Bladder microvascular endothelial cell (primary cell): ENCODE data around the gene MEGF6. TPM values are rescaled to one million over a fixed set of nuclear protein-coding genes. Genes with fewer than 3 reads are reported as not detected.

Experiments used
- total RNA-seq: library from RNA; depleted of rRNA; stranded (reverse); fragments of >200 nt; gene quantifications from 2 replicates; pipeline ENCODE4 v1.2.3, GENCODE V29; 2014

The MEGF6 gene
- total RNA-seq: 30.8 and 274 TPM in 2 replicates

GRCh38 chr1:3611170-3612019 lies at the start of gene MEGF6:
Gene MEGF6 (minus strand): TSS chr1:3611508. CDS start chr1:3611268, 240 bp downstream.

GRCh38 chr1:3651930-3652547 lies 40.7 kb upstream of the MEGF6 start, which contains the start of gene TP73:
Gene TP73 (plus strand): TSS chr1:3652516. CDS start chr1:3682366, 29,850 bp downstream.

GRCh38 chr1:3649342-3650247 lies 38.3 kb upstream of the MEGF6 start, which contains the start of gene WRAP73:
Gene WRAP73 (minus strand): TSS chr1:3650103. CDS start chr1:3649999, 104 bp downstream.

GRCh38 chr1:3624200-3625136 lies 13.2 kb upstream of the MEGF6 start, which contains the start of gene TPRG1L:
Gene TPRG1L (plus strand): TSS chr1:3625015. CDS start chr1:3625073, 58 bp downstream.

GRCh38 chr1:3453891-3454810 lies 157.2 kb downstream of the MEGF6 start, which contains the start of gene ARHGEF16:
Gene ARHGEF16 (plus strand): TSS chr1:3454665. CDS start chr1:3463085, 8,420 bp downstream.

Other genes with a start within 250 kb of the MEGF6 start
- 0.81 and 0.94 TPM in 2 replicates for gene ARHGEF16, start 156.8 kb downstream of the MEGF6 start, total RNA-seq
- gene TPRG1L, start 13.5 kb upstream of the MEGF6 start, total RNA-seq: 28.2 and 37.4 TPM in 2 replicates
- gene WRAP73, start 38.6 kb upstream of the MEGF6 start, total RNA-seq: 14.9 and 25.6 TPM in 2 replicates
- under 0.01 and 0.13 TPM in 2 replicates for gene TP73, start 41.0 kb upstream of the MEGF6 start, total RNA-seq
- not detected in 2 replicates for gene CCDC27, start 140.9 kb upstream of the MEGF6 start, total RNA-seq
- gene SMIM1, start 161.2 kb upstream of the MEGF6 start, total RNA-seq: 0.44 and 0.49 TPM in 2 replicates
- gene LRRC47, start 185.0 kb upstream of the MEGF6 start, total RNA-seq: 22.7 and 28.8 TPM in 2 replicates
- 18.3 and 35.9 TPM in 2 replicates for gene CEP104, start 245.7 kb upstream of the MEGF6 start, total RNA-seq
- 6.5 and 9.4 TPM in 2 replicates for gene DFFB, start 246.0 kb upstream of the MEGF6 start, total RNA-seq